ENCODE results near the gene HRH3.

DNA sequence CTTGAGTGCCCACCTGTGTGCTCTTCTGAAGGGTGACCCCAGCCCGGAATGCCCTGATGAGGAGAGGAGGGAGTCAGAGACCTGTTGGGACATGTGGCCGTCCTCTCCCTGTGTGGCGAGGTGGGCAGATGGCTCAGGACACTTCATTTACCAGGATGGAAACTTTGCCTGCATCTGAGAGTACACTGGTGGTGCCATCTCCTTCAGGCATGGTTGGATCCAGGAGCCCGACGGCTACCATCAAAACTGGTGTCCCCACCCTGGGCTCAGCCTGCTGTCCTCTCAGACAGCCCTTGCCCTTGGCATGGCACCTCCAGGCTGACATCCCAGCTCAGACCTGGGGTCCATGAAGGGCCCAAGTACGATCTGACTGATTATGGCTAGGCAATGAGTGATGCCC lies 11.2 kb upstream of the HRH3 start:
- TF ChIP-seq, protein P1, sequence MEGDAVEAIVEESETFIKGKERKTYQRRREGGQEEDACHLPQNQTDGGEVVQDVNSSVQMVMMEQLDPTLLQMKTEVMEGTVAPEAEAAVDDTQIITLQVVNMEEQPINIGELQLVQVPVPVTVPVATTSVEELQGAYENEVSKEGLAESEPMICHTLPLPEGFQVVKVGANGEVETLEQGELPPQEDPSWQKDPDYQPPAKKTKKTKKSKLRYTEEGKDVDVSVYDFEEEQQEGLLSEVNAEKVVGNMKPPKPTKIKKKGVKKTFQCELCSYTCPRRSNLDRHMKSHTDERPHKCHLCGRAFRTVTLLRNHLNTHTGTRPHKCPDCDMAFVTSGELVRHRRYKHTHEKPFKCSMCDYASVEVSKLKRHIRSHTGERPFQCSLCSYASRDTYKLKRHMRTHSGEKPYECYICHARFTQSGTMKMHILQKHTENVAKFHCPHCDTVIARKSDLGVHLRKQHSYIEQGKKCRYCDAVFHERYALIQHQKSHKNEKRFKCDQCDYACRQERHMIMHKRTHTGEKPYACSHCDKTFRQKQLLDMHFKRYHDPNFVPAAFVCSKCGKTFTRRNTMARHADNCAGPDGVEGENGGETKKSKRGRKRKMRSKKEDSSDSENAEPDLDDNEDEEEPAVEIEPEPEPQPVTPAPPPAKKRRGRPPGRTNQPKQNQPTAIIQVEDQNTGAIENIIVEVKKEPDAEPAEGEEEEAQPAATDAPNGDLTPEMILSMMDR (IDR thresholded peaks at IDR 0.05; ENCODE audit: low read depth, low read length, poor library complexity, severe bottlenecking): no peak
- no peak for TF ChIP-seq EZH2phosphoT487 (IDR thresholded peaks at IDR 0.05; ENCODE audit: borderline replicate concordance, low read length)
